ENCODE measurements around the gene FHOD3. TPM values are rescaled to one million over a fixed set of nuclear protein-coding genes. Genes with fewer than 3 reads are reported as not detected.

FHOD3 gene
- total and polyA plus RNA-seq, 2 of the 4 experiments (the other 2 are of a cell fraction) = 14.6 to 16.0 TPM

GRCh38 chr18:36766836-36767235, 469.3 kb downstream of the FHOD3 start:
- H3K79me1 ChIP-seq (ENCODE audit: low read depth in 1 of 2, low read length in 2 of 2) = no peaks in the 10 kb centered on the region
- no peak overlapping the region for H2BK120ac ChIP-seq (ENCODE audit: low read depth, low read length)
- WGBS, 2 experiments (ENCODE audit: extremely low coverage in 2 of 2, insufficient read length in 1 of 2) = no CpG with 5 or more reads among the region's 3 CpGs
- H3K27ac ChIP-seq (ENCODE audit: insufficient read depth, low read length) = no peak overlapping the region
- H3K9ac ChIP-seq (ENCODE audit: low read depth, low read length) = no peak overlapping the region
- H2BK15ac ChIP-seq (ENCODE audit: low read depth, low read length) = no peak overlapping the region
- H2AK9ac ChIP-seq (replicated peaks; ENCODE audit: low read depth, low read length, poor library complexity) = no peak overlapping the region
- H3K18ac ChIP-seq (ENCODE audit: low read depth, low read length) = no peak overlapping the region
- no peak overlapping the region for H3K23ac ChIP-seq (ENCODE audit: low read depth, low read length)
- peaks cover 8% of the 10 kb centered on the region for H3K4me1 ChIP-seq (ENCODE audit: control insufficient read depth, insufficient read depth, low read length)
- H3K36me3 ChIP-seq (ENCODE audit: control insufficient read depth, insufficient read depth, low read length) = 0 out of 2 replicates have a peak, but pooled peaks cover under 1% of the 10 kb centered on the region
- DNase-seq (no peak), ATAC-seq (ENCODE audit: low read depth) (no peak)
- CTCF ChIA-PET = no interaction called here
- BruUV-seq (replicated peaks) = no TSS peak
- peaks cover 4% of the 10 kb centered on the region; the same call in 1 of the 2 replicates for H3K9me1 ChIP-seq (ENCODE audit: insufficient read depth, low read length)
- H2BK20ac ChIP-seq (ENCODE audit: low read depth, low read length) = no peak overlapping the region
- no peaks in the 10 kb centered on the region for H3K27me3 ChIP-seq (ENCODE audit: control insufficient read depth, insufficient read depth, low read length)
- TF ChIP-seq RFX5 (IDR thresholded peaks at IDR 0.05; ENCODE audit: low read depth, low read length) (no peak), ELK1 (IDR thresholded peaks at IDR 0.05; ENCODE audit: borderline replicate concordance, low read depth, low read length) (no peak), NFE2L2 (IDR thresholded peaks at IDR 0.05; ENCODE audit: low read depth, low read length) (no peak), CHD1 (IDR thresholded peaks at IDR 0.05; ENCODE audit: low read depth, low read length) (no peak), CEBPB (IDR thresholded peaks at IDR 0.05; ENCODE audit: low read depth, low read length) (no peak), SMC3 (IDR thresholded peaks at IDR 0.05; ENCODE audit: low read depth, low read length) (no peak), RAD21 (IDR thresholded peaks at IDR 0.05; ENCODE audit: low read length) (no peak), MXI1 (IDR thresholded peaks at IDR 0.05; ENCODE audit: borderline replicate concordance, low read depth, low read length) (no peak), MAZ (IDR thresholded peaks at IDR 0.05; ENCODE audit: borderline replicate concordance, low read depth, low read length) (no peak), FOS (IDR thresholded peaks at IDR 0.05; ENCODE audit: low read depth, low read length) (no peak)
- TF ChIP-seq, protein P1, sequence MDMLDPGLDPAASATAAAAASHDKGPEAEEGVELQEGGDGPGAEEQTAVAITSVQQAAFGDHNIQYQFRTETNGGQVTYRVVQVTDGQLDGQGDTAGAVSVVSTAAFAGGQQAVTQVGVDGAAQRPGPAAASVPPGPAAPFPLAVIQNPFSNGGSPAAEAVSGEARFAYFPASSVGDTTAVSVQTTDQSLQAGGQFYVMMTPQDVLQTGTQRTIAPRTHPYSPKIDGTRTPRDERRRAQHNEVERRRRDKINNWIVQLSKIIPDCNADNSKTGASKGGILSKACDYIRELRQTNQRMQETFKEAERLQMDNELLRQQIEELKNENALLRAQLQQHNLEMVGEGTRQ (IDR thresholded peaks at IDR 0.05; ENCODE audit: low read depth, low read length) = no peak
- TF ChIP-seq, protein P2, sequence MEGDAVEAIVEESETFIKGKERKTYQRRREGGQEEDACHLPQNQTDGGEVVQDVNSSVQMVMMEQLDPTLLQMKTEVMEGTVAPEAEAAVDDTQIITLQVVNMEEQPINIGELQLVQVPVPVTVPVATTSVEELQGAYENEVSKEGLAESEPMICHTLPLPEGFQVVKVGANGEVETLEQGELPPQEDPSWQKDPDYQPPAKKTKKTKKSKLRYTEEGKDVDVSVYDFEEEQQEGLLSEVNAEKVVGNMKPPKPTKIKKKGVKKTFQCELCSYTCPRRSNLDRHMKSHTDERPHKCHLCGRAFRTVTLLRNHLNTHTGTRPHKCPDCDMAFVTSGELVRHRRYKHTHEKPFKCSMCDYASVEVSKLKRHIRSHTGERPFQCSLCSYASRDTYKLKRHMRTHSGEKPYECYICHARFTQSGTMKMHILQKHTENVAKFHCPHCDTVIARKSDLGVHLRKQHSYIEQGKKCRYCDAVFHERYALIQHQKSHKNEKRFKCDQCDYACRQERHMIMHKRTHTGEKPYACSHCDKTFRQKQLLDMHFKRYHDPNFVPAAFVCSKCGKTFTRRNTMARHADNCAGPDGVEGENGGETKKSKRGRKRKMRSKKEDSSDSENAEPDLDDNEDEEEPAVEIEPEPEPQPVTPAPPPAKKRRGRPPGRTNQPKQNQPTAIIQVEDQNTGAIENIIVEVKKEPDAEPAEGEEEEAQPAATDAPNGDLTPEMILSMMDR (conservative IDR thresholded peaks at IDR 0.05; ENCODE audit: low read depth, low read length) = no peak
- no peak overlapping the region for H4K5ac ChIP-seq (ENCODE audit: low read depth, low read length)
- no peak overlapping the region for H4K8ac ChIP-seq (ENCODE audit: low read depth in 2 of 2, low read length in 2 of 2)
- H3K9me3 ChIP-seq (ENCODE audit: control insufficient read depth, insufficient read depth, low read length) = no peaks in the 10 kb centered on the region
- dilution Hi-C loops (cut with HindIII; ENCODE audit: low sequenced_read_pairs, unreplicated experiment) (no loop called here), intact Hi-C loops (cut with micrococcal nuclease) (no loop called here), in situ Hi-C loops (cut with MboI; ENCODE audit: low sequenced_read_pairs) (no loop called here)
- POLR2A ChIA-PET (ENCODE audit: unreplicated experiment) = no interaction called here
- no peak overlapping the region for H2AK5ac ChIP-seq (ENCODE audit: low read depth, low read length)
- no peak overlapping the region for H2BK5ac ChIP-seq (ENCODE audit: low read depth, low read length, poor library complexity, severe bottlenecking)
- H4K91ac ChIP-seq (ENCODE audit: insufficient read depth, low read depth, low read length) = no peak overlapping the region
- H4K20me1 ChIP-seq (ENCODE audit: insufficient read depth, low read length) = no peaks in the 10 kb centered on the region
- H3K4ac ChIP-seq (ENCODE audit: low read depth, low read length) = no peak overlapping the region
- no peak overlapping the region for H2AFZ ChIP-seq (replicated peaks; ENCODE audit: low read length, poor library complexity)
- H3K4me2 ChIP-seq (ENCODE audit: low read depth, low read length) = no peak overlapping the region
- H3K14ac ChIP-seq (replicated peaks; ENCODE audit: low read depth, low read length) = no peak overlapping the region
- H3K4me3 ChIP-seq (ENCODE audit: insufficient read depth, low read depth, low read length) = no peak overlapping the region
- no peak overlapping the region for H3K56ac ChIP-seq (ENCODE audit: extremely low read depth, insufficient read depth, low read length)

All from IMR-90 (cell line).